Parathyroid adenoma (tissue), 2 donors: ENCODE data around the gene NR1I3.

ENCODE experiments used
- H2AFZ ChIP-seq: fragments of 300-600 bp; sonication (generic); one replicate; pipeline ENCODE4 v1.7.0; 2017; ENCODE audit warnings: antibody characterized with exemption, mild to moderate bottlenecking
- H3K27ac ChIP-seq: fragments of 300-600 bp; sonication (generic); one replicate; pipeline ENCODE4 v1.7.0; 2017
- H3K27me3 ChIP-seq: fragments of 300-600 bp; sonication (generic); one replicate; pipeline ENCODE4 v1.7.0; 2017; ENCODE audit warnings: low read length; ENCODE audit not compliant: control insufficient read depth, insufficient read depth
- H3K36me3 ChIP-seq: fragments of 300-600 bp; sonication (generic); one replicate; pipeline ENCODE4 v1.7.0; 2017; ENCODE audit warnings: low read length; ENCODE audit not compliant: control insufficient read depth, insufficient read depth
- H3K4me1 ChIP-seq: fragments of 300-600 bp; sonication (generic); one replicate; pipeline ENCODE4 v1.7.0; 2017; ENCODE audit warnings: control low read depth
- H3K4me2 ChIP-seq: fragments of 300-600 bp; sonication (generic); one replicate; pipeline ENCODE4 v1.7.0; 2017; ENCODE audit warnings: low read length
- H3K4me3 ChIP-seq: fragments of 300-600 bp; sonication (generic); one replicate; pipeline ENCODE4 v1.7.0; 2017; ENCODE audit warnings: low read depth, low read length
- H3K79me2 ChIP-seq: fragments of 300-600 bp; sonication (generic); one replicate; pipeline ENCODE4 v1.7.0; 2017; ENCODE audit warnings: control low read depth
- H3K9ac ChIP-seq: fragments of 300-600 bp; sonication (generic); one replicate; pipeline ENCODE4 v1.7.0; 2017; ENCODE audit warnings: mild to moderate bottlenecking
- H3K9me3 ChIP-seq: fragments of 300-600 bp; sonication (generic); one replicate; pipeline ENCODE4 v1.7.0; 2017; ENCODE audit warnings: low read length; ENCODE audit not compliant: control insufficient read depth
- CTCF ChIP-seq: fragments of 300-600 bp; sonication (generic); IDR thresholded peaks from one replicate; pipeline ENCODE4 v1.7.0; 2017; ENCODE audit warnings: antibody characterized with exemption, mild to moderate bottlenecking
- donor health status: primary hyperparathyroidism.

Gene NR1I3

GRCh38 chr1:161195171-161195570 is 42.8 kb downstream of the NR1I3 start:
- H3K9me3 ChIP-seq = no peaks in the 10 kb centered on the region
- H3K9ac ChIP-seq = no peak overlapping the region
- no peaks in the 10 kb centered on the region for H3K4me1 ChIP-seq
- H3K4me3 ChIP-seq = no peak overlapping the region
- H3K36me3 ChIP-seq = no peaks in the 10 kb centered on the region
- no peaks in the 10 kb centered on the region for H3K27me3 ChIP-seq
- no peak overlapping the region for H2AFZ ChIP-seq
- TF ChIP-seq CTCF = no peak
- no peak overlapping the region for H3K4me2 ChIP-seq
- H3K27ac ChIP-seq = no peak overlapping the region
- no peaks in the 10 kb centered on the region for H3K79me2 ChIP-seq

- no peak for TF ChIP-seq CTCF
- Histone ChIP-seq H3K4me2 (no peak overlapping the region), H3K36me3 (no peaks in the 10 kb centered on the region), H3K27me3 (no peaks in the 10 kb centered on the region), H3K27ac (no peak overlapping the region), H3K79me2 (no peaks in the 10 kb centered on the region), H3K9ac (no peak overlapping the region), H2AFZ (no peak overlapping the region), H3K9me3 (no peaks in the 10 kb centered on the region), H3K4me3 (no peak overlapping the region), H3K4me1 (no peaks in the 10 kb centered on the region)
These were observed 44.3 kb downstream of the NR1I3 start for GRCh38 chr1:161193561-161194235.

- H3K27me3 ChIP-seq = no peaks in the 10 kb centered on the region
- no peak overlapping the region for H3K4me3 ChIP-seq
- H3K27ac ChIP-seq = no peak overlapping the region
- H3K79me2 ChIP-seq = no peaks in the 10 kb centered on the region
- H3K9ac ChIP-seq = no peak overlapping the region
- H3K4me1 ChIP-seq = no peaks in the 10 kb centered on the region
- H3K4me2 ChIP-seq = no peak overlapping the region
- H2AFZ ChIP-seq = peak overlapping the region; percentile 2
- TF ChIP-seq CTCF = peak; percentile 70
- H3K36me3 ChIP-seq = no peaks in the 10 kb centered on the region
- H3K9me3 ChIP-seq = no peaks in the 10 kb centered on the region
These were observed 45.2 kb downstream of the NR1I3 start for GRCh38 chr1:161192476-161193465.

- Histone ChIP-seq H3K4me1 (no peaks in the 10 kb centered on the region), H3K4me2 (no peak overlapping the region), H3K27me3 (no peaks in the 10 kb centered on the region), H3K27ac (no peak overlapping the region), H3K79me2 (no peaks in the 10 kb centered on the region), H3K9me3 (no peaks in the 10 kb centered on the region), H2AFZ (no peak overlapping the region), H3K36me3 (no peaks in the 10 kb centered on the region), H3K4me3 (no peak overlapping the region), H3K9ac (no peak overlapping the region)
- no peak for TF ChIP-seq CTCF
These were observed 46.0 kb downstream of the NR1I3 start for GRCh38 chr1:161191971-161192370.
